MCF 10A (cell line): Measurements from ENCODE around the gene MARF1. TPM values are rescaled to one million over a fixed set of nuclear protein-coding genes. Genes with fewer than 3 reads are reported as not detected.
A peak's percentile ranks its signal among the peaks of the same experiment; 100 is the strongest.
"Not testable (repeated sequence)": the region's sequence is repeated elsewhere in the genome, so short reads cannot be mapped to it uniquely, and the experiment has no call there.

ENCODE experiments used
- Bru-seq: library from RNA; stranded (reverse); fragments of 400-500 nt; gene quantifications from one replicate; lab custom pipeline; 2021; lab: Mats Ljungman, UMichigan
- BruChase-seq, 2 experiments: library from RNA; stranded (reverse); fragments of 400-500 nt; gene quantifications; one replicate each; lab custom pipeline; 2021; lab: Mats Ljungman, UMichigan
- BruUV-seq: library from RNA; stranded (reverse); fragments of 400-500 nt; replicated peaks from 2 replicates; lab custom pipeline; 2021; lab: Mats Ljungman, UMichigan
- CTCF ChIA-PET: fragments of 300-600 bp; sonication (Branson Sonifier 250); formaldehyde crosslinking; extraction: SDS; loops from one replicate; lab custom pipeline; 2021; ENCODE audit warnings: antibody characterized with exemption, inconsistent platforms; lab: Yijun Ruan, JAX
- POLR2A ChIA-PET: fragments of 300-600, 350-650 bp; sonication (Branson Sonifier 250); formaldehyde crosslinking; extraction: SDS; loops from one replicate; lab custom pipeline; 2020; ENCODE audit warnings: antibody characterized with exemption, inconsistent platforms; lab: Yijun Ruan, JAX
- DNase-seq: peaks from one replicate; pipeline ENCODE4 v3.0.0-alpha.2; 2018; ENCODE audit not compliant: unreplicated experiment
- H3K27ac Mint-ChIP-seq: one replicate; pipeline ENCODE4 v1.8.0; 2022; ENCODE audit warnings: mild to moderate bottlenecking, low read depth, mixed read lengths; ENCODE audit not compliant: unreplicated experiment
- H3K27me3 Mint-ChIP-seq: one replicate; pipeline ENCODE4 v1.8.0; 2022; ENCODE audit warnings: mixed read lengths; ENCODE audit not compliant: insufficient read depth, unreplicated experiment
- H3K36me3 Mint-ChIP-seq: one replicate; pipeline ENCODE4 v1.8.0; 2022; ENCODE audit warnings: mild to moderate bottlenecking, moderate library complexity, mixed read lengths; ENCODE audit not compliant: insufficient read depth, unreplicated experiment
- H3K4me1 Mint-ChIP-seq: one replicate; pipeline ENCODE4 v1.8.0; 2022; ENCODE audit warnings: mixed read lengths; ENCODE audit not compliant: insufficient read depth, unreplicated experiment
- H3K4me3 Mint-ChIP-seq: one replicate; pipeline ENCODE4 v1.8.0; 2022; ENCODE audit warnings: mild to moderate bottlenecking, moderate library complexity, mixed read lengths; ENCODE audit not compliant: unreplicated experiment
- H3K9me3 Mint-ChIP-seq: one replicate; pipeline ENCODE4 v1.8.0; 2022; ENCODE audit warnings: mixed read lengths; ENCODE audit not compliant: unreplicated experiment
- CTCF ChIP-seq: fragments of 200-600 bp; IDR thresholded peaks from one replicate; pipeline ENCODE4 v1.8.0; 2022; ENCODE audit warnings: antibody characterized with exemption, mild to moderate bottlenecking; ENCODE audit not compliant: unreplicated experiment
- intact Hi-C: fragments of 100-400 bp; cut with micrococcal nuclease; formaldehyde crosslinking; loops from 2 replicates; pipeline ENCODE4 v1.14.1; 2022
- long read RNA-seq: library from polyadenylated mRNA; stranded (forward); transcript quantifications from one replicate; pipeline ENCODE4 v2.0.0, GENCODE V29; 2022
- total RNA-seq: library from RNA; stranded (reverse); gene quantifications from 2 replicates; pipeline ENCODE4 v1.2.3, GENCODE V29; 2022

MARF1 gene, protein sequence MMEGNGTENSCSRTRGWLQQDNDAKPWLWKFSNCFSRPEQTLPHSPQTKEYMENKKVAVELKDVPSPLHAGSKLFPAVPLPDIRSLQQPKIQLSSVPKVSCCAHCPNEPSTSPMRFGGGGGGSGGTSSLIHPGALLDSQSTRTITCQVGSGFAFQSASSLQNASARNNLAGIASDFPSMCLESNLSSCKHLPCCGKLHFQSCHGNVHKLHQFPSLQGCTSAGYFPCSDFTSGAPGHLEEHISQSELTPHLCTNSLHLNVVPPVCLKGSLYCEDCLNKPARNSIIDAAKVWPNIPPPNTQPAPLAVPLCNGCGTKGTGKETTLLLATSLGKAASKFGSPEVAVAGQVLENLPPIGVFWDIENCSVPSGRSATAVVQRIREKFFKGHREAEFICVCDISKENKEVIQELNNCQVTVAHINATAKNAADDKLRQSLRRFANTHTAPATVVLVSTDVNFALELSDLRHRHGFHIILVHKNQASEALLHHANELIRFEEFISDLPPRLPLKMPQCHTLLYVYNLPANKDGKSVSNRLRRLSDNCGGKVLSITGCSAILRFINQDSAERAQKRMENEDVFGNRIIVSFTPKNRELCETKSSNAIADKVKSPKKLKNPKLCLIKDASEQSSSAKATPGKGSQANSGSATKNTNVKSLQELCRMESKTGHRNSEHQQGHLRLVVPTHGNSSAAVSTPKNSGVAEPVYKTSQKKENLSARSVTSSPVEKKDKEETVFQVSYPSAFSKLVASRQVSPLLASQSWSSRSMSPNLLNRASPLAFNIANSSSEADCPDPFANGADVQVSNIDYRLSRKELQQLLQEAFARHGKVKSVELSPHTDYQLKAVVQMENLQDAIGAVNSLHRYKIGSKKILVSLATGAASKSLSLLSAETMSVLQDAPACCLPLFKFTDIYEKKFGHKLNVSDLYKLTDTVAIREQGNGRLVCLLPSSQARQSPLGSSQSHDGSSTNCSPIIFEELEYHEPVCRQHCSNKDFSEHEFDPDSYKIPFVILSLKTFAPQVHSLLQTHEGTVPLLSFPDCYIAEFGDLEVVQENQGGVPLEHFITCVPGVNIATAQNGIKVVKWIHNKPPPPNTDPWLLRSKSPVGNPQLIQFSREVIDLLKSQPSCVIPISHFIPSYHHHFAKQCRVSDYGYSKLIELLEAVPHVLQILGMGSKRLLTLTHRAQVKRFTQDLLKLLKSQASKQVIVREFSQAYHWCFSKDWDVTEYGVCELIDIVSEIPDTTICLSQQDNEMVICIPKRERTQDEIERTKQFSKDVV (N-terminal part only)
- total RNA-seq = 48.1 and 56.2 TPM in 2 replicates
- Bru-seq, nascent RNA = percentile 75 among the genes with signal in this experiment
- BruChase-seq, experiment 1, labeled RNA remaining after a 6-hour chase = percentile 87 among the genes with signal in this experiment
- percentile 83 among the genes with signal in this experiment for BruChase-seq, experiment 2, labeled RNA remaining after a 2-hour chase
- long read RNA-seq, full-length matches to known transcripts = 3 of 12 reads
- long read RNA-seq, partial matches to known transcripts = 3 of 12 reads
- long read RNA-seq, other reads (novel, unspliced or antisense) = 6 of 12 reads

DNA sequence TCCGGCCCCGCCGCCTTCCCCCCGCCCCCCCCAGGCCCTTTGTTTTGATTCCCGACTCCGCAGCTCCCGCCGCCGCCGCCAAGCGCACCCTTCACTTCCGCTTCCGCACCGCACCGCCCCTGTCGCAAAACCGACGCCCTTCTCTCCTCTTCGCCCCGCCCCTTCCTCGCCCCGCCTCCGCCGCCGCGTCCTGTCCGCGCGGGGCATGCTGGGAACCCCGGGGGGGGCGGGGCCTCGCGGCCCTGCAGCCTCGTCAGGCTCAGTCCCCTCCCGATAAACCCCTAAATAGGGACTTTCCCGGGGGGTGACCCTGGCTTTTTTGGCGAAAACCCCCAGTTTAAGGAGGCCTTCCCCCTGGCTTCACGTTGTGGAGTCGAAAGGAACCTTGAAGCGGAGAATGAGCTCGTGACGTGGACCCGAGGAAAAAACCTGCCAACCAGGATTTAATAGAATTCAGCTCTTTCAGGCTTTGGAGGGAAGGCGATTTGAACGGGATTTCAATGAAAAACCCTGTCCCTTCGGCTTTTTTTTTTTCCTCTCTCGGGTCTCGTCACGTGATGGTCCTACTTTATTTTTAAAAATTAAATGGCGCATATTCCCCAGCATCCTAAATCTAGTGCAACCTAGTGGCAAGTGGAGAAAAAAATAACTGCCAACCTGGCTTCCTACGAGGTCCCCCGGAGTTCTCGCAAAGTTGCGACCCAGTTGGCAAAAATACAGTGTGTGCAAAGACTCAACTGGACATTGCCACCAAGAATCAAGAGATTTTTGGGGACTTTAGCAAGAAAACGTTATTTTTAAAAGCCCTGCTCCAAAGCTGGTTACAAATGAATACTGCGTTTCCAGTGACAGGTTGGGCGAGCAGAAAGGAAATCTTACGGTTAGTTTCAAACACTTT lies at the start of gene MARF1:
MARF1 (minus strand) TSS at position 107 of the 898 bp plus-strand sequence. CDS start 3,921 bp downstream, outside the sequence.
- CTCF ChIA-PET = interaction anchor here (0.6 to 2.5 kb wide), 13 partner anchors 9 to 663 kb away, joined by 3 to 17 read pairs (median 5); no protein-coding TSS in a partner anchor
- BruUV-seq = TSS peak; percentile 78
- Mint-ChIP-seq H3K9me3 (no peaks in the 10 kb centered on the region), H3K27ac (peak within 1 kb of the TSS; percentile 97), H3K36me3 (peaks cover 16% of the 10 kb centered on the region), H3K4me1 (peaks cover 20% of the 10 kb centered on the region), H3K4me3 (peak within 1 kb of the TSS; percentile 78), H3K27me3 (no peaks in the 10 kb centered on the region)
- peak; percentile 96 for DNase-seq
- POLR2A ChIA-PET = interaction anchor here (0.6 to 8.0 kb wide), 34 partner anchors 9 to 1489 kb away, joined by 3 to 173 read pairs (median 4); partner anchors contain the start of genes CEP20, NDE1 and RRN3
- intact Hi-C loops = no loop called here
- TF ChIP-seq CTCF = peak; percentile 29

DNA sequence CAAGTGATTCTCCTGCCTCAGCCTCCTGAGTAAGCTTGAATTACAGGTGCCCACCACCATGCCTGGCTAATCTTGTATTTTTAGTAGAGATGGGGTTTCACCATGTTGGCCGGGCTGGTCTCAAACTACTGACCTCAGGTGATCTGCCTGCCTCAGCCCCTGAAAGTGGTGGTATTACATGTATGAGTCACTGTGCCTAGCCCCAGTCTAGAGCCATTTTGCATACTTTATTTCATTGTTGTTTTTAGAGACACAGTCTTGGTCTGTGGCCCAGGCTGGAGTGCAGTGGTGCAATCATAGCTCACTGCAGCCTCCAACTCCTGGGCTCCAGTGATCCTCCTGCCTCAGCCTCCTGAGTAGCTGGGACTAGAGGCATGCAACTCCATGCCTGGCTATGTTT lies 49.6 kb upstream of the MARF1 start:
- intact Hi-C loops, BruUV-seq, H3K4me3 Mint-ChIP-seq, H3K9me3 Mint-ChIP-seq, H3K4me1 Mint-ChIP-seq, DNase-seq, H3K27me3 Mint-ChIP-seq: not testable (repeated sequence)
- CTCF ChIA-PET = interaction anchor here (0.8 to 2.0 kb wide), 5 partner anchors 12 to 488 kb away, joined by 3 to 6 read pairs (median 3); no protein-coding TSS in a partner anchor
- Mint-ChIP-seq H3K36me3 (peaks cover 98% of the 10 kb centered on the region), H3K27ac (peak overlapping the region; percentile 35)
- POLR2A ChIA-PET = interaction anchor here (2.3 kb wide), 1 partner anchor 50 kb away, joined by 6 read pairs; no protein-coding TSS in a partner anchor

GRCh38 chr16:15691046-15691445 lies 48.1 kb upstream of the MARF1 start:
- POLR2A ChIA-PET = interaction anchor here (1.0 kb wide), 1 partner anchor 48 kb away, joined by 7 read pairs; no protein-coding TSS in a partner anchor
- no peak for DNase-seq
- no peaks in the 10 kb centered on the region for H3K9me3 Mint-ChIP-seq
- no peak for TF ChIP-seq CTCF
- no peaks in the 10 kb centered on the region for H3K27me3 Mint-ChIP-seq
- CTCF ChIA-PET = interaction anchor here (0.5 to 2.0 kb wide), 5 partner anchors 14 to 436 kb away, joined by 3 to 6 read pairs (median 4); no protein-coding TSS in a partner anchor
- intact Hi-C loops = no loop called here
- H3K4me1 Mint-ChIP-seq = peaks cover 6% of the 10 kb centered on the region
- H3K27ac Mint-ChIP-seq = no peak overlapping the region
- peaks cover 98% of the 10 kb centered on the region for H3K36me3 Mint-ChIP-seq
- no TSS peak for BruUV-seq
- H3K4me3 Mint-ChIP-seq = no peak overlapping the region
